Measurements from ENCODE around the gene GIMAP4. TPM values are rescaled to one million over a fixed set of nuclear protein-coding genes. Genes with fewer than 3 reads are reported as not detected.

Gene GIMAP4
- total RNA-seq, 1 donor from 2014 or later = 0.13 TPM

DNA sequence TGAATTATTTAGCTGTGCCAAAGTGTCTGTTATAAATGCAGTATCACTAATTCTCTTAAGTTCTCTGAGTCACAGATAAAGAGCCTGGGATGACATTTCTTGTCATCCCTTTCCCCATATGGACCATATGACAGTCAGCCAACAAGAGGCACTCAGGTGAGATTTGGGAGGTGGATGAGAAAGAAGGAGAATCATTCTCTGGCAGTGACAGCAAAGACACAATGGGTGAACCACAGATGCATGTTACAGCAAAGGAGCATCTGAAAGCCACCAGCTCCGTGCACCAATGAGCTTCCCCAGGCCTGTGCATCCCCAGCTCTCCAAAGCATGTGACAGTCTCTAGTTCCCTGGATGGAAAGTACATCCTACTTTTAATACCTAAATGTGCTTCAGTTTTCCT, 54.2 kb downstream of the GIMAP4 start:
- Histone ChIP-seq H3K36me3 (ENCODE audit: control insufficient read depth, insufficient read depth, low read length) (no peaks in the 10 kb centered on the region), H3K27me3 (ENCODE audit: control insufficient read depth, insufficient read depth, low read length) (no peaks in the 10 kb centered on the region)

More for the DNA sequence above, 54.2 kb downstream of the GIMAP4 start:
- H3K4me3 ChIP-seq (ENCODE audit: low read depth, low read length) = no peak overlapping the region
- DNase-seq (ENCODE audit: low read depth) = no peak
- TF ChIP-seq, protein P1, sequence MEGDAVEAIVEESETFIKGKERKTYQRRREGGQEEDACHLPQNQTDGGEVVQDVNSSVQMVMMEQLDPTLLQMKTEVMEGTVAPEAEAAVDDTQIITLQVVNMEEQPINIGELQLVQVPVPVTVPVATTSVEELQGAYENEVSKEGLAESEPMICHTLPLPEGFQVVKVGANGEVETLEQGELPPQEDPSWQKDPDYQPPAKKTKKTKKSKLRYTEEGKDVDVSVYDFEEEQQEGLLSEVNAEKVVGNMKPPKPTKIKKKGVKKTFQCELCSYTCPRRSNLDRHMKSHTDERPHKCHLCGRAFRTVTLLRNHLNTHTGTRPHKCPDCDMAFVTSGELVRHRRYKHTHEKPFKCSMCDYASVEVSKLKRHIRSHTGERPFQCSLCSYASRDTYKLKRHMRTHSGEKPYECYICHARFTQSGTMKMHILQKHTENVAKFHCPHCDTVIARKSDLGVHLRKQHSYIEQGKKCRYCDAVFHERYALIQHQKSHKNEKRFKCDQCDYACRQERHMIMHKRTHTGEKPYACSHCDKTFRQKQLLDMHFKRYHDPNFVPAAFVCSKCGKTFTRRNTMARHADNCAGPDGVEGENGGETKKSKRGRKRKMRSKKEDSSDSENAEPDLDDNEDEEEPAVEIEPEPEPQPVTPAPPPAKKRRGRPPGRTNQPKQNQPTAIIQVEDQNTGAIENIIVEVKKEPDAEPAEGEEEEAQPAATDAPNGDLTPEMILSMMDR (IDR thresholded peaks at IDR 0.05; ENCODE audit: insufficient read depth, low read length, poor library complexity, severe bottlenecking) = no peak

Other genes with a start within 250 kb of the GIMAP4 start
- 63.4 and 70.8 TPM in 2 replicates for gene LRRC61, start 244.0 kb upstream of the GIMAP4 start, total RNA-seq
- gene ACTR3C, start 243.8 kb upstream of the GIMAP4 start, total RNA-seq = 3.3 and 4.0 TPM in 2 replicates
- gene RARRES2, start 225.8 kb upstream of the GIMAP4 start, total RNA-seq = 0.38 and 2.3 TPM in 2 replicates
- 144 and 150 TPM in 2 replicates for gene REPIN1, start 198.6 kb upstream of the GIMAP4 start, total RNA-seq
- gene ZNF775, start 188.1 kb upstream of the GIMAP4 start, total RNA-seq = 8.0 and 10.1 TPM in 2 replicates
- not detected in 2 replicates for gene GIMAP8, start 116.8 kb upstream of the GIMAP4 start, total RNA-seq
- gene GIMAP7, start 52.5 kb upstream of the GIMAP4 start, total RNA-seq = not detected in 2 replicates
- gene GIMAP6, start 65.0 kb downstream of the GIMAP4 start, total RNA-seq = 0.34 TPM in 1 of 2 replicates, not detected in the other
- gene GIMAP2, start 118.3 kb downstream of the GIMAP4 start, total RNA-seq = 0.48 and 0.54 TPM in 2 replicates
- not detected in 2 replicates for gene GIMAP1, start 149.2 kb downstream of the GIMAP4 start, total RNA-seq
- gene GIMAP5, start 170.0 kb downstream of the GIMAP4 start, total RNA-seq = 0.17 TPM in 1 of 2 replicates, not detected in the other
- 15.8 and 17.5 TPM in 2 replicates for gene TMEM176B, start 233.0 kb downstream of the GIMAP4 start, total RNA-seq
- gene TMEM176A, start 233.4 kb downstream of the GIMAP4 start, total RNA-seq = 13.3 and 18.9 TPM in 2 replicates

Measured in kidney epithelial cell (primary cell).